IMR-90 (cell line): ENCODE data around the gene SFSWAP. TPM values are rescaled to one million over a fixed set of nuclear protein-coding genes. Genes with fewer than 3 reads are reported as not detected.

Experiments used
- ATAC-seq: fragments of 200-7000 bp; cut with Tn5 transposase; 2 replicates; pipeline ENCODE4 v1.9.1; 2020; ENCODE audit warnings: low read depth, mild to moderate bottlenecking, moderate library complexity
- BruUV-seq: library from RNA; stranded (reverse); fragments of 400-500 nt; replicated peaks from 2 replicates; lab custom pipeline; 2021; lab: Mats Ljungman, UMichigan
- CTCF ChIA-PET: fragments of 300-600 bp; formaldehyde crosslinking; extraction: SDS; loops from one replicate; lab custom pipeline; 2021; ENCODE audit warnings: antibody characterized with exemption; lab: Yijun Ruan, JAX
- POLR2A ChIA-PET: fragments of 300-600 bp; sonication (Branson Sonifier 250); formaldehyde crosslinking; loops from one replicate; lab custom pipeline; 2022; ENCODE audit warnings: antibody characterized with exemption; ENCODE audit not compliant: unreplicated experiment; lab: Charles Lee
- DNase-seq: peaks from one replicate; pipeline ENCODE4 v3.0.0; 2013
- H2AFZ ChIP-seq: replicated peaks from 2 replicates; pipeline ENCODE3; 2013; ENCODE audit warnings: low read length, mild to moderate bottlenecking; ENCODE audit not compliant: poor library complexity
- H2AK5ac ChIP-seq: 2 replicates; pipeline ENCODE4 v1.6.1; 2013; ENCODE audit warnings: low read depth, low read length, inconsistent platforms
- H2AK9ac ChIP-seq: replicated peaks from 2 replicates; pipeline ENCODE3; 2013; ENCODE audit warnings: mild to moderate bottlenecking, low read depth, low read length, moderate library complexity; ENCODE audit not compliant: poor library complexity
- H2BK120ac ChIP-seq: 2 replicates; pipeline ENCODE4 v1.6.1; 2013; ENCODE audit warnings: low read depth, low read length, inconsistent platforms
- H2BK15ac ChIP-seq: 3 replicates; pipeline ENCODE4 v1.6.1; 2013; ENCODE audit warnings: low read depth, low read length, inconsistent platforms
- H2BK20ac ChIP-seq: 2 replicates; pipeline ENCODE4 v1.6.1; 2013; ENCODE audit warnings: low read depth, mild to moderate bottlenecking, inconsistent platforms, low read length, moderate library complexity
- H2BK5ac ChIP-seq: 2 replicates; pipeline ENCODE4 v1.6.1; 2013; ENCODE audit warnings: mild to moderate bottlenecking, low read depth, low read length, inconsistent platforms; ENCODE audit not compliant: poor library complexity, severe bottlenecking
- H3K14ac ChIP-seq: replicated peaks from 2 replicates; pipeline ENCODE4 v1.6.1; 2013; ENCODE audit warnings: low read depth, low read length, inconsistent platforms
- H3K18ac ChIP-seq: 2 replicates; pipeline ENCODE4 v1.6.1; 2013; ENCODE audit warnings: low read depth, low read length, control low read depth
- H3K23ac ChIP-seq: 2 replicates; pipeline ENCODE4 v1.6.1; 2013; ENCODE audit warnings: low read depth, low read length, inconsistent platforms
- H3K27ac ChIP-seq: 2 replicates; pipeline ENCODE4 v1.5.1; 2013; ENCODE audit warnings: mild to moderate bottlenecking, control low read depth, low read length; ENCODE audit not compliant: insufficient read depth
- H3K27me3 ChIP-seq: 2 replicates; pipeline ENCODE4 v1.6.1; 2013; ENCODE audit warnings: low read length; ENCODE audit not compliant: control insufficient read depth, insufficient read depth
- H3K36me3 ChIP-seq: 2 replicates; pipeline ENCODE4 v1.6.1; 2013; ENCODE audit warnings: low read length, mixed read lengths; ENCODE audit not compliant: control insufficient read depth, insufficient read depth
- H3K4ac ChIP-seq: 2 replicates; pipeline ENCODE4 v1.6.1; 2013; ENCODE audit warnings: low read depth, low read length, inconsistent platforms
- H3K4me1 ChIP-seq: 2 replicates; pipeline ENCODE4 v1.6.1; 2013; ENCODE audit warnings: low read length, mixed read lengths; ENCODE audit not compliant: control insufficient read depth, insufficient read depth
- H3K4me2 ChIP-seq: 2 replicates; pipeline ENCODE4 v1.6.1; 2013; ENCODE audit warnings: low read depth, mild to moderate bottlenecking, control low read depth, low read length, moderate library complexity
- H3K4me3 ChIP-seq: 2 replicates; pipeline ENCODE4 v1.5.1; 2013; ENCODE audit warnings: low read depth, mild to moderate bottlenecking, control low read depth, low read length, moderate library complexity; ENCODE audit not compliant: insufficient read depth
- H3K56ac ChIP-seq: 2 replicates; pipeline ENCODE4 v1.6.1; 2013; ENCODE audit warnings: low read length, inconsistent platforms; ENCODE audit not compliant: insufficient read depth; ENCODE audit errors: extremely low read depth
- H3K79me1 ChIP-seq, 2 experiments: 2 replicates each; pipeline ENCODE4 v1.6.1; 2013; ENCODE audit warnings: low read length in 2 of 2, inconsistent platforms in 1 of 2, low read depth in 1 of 2
- H3K9ac ChIP-seq: 2 replicates; pipeline ENCODE4 v1.6.1; 2013; ENCODE audit warnings: low read depth, low read length, control low read depth
- H3K9me1 ChIP-seq: 2 replicates; pipeline ENCODE4 v1.6.1; 2013; ENCODE audit warnings: low read length, inconsistent platforms; ENCODE audit not compliant: insufficient read depth
- H3K9me3 ChIP-seq: 2 replicates; pipeline ENCODE4 v1.6.1; 2013; ENCODE audit warnings: low read length; ENCODE audit not compliant: control insufficient read depth, insufficient read depth
- H4K20me1 ChIP-seq: 2 replicates; pipeline ENCODE4 v1.6.1; 2013; ENCODE audit warnings: low read length, inconsistent platforms; ENCODE audit not compliant: insufficient read depth
- H4K5ac ChIP-seq: 2 replicates; pipeline ENCODE4 v1.6.1; 2013; ENCODE audit warnings: mild to moderate bottlenecking, low read depth, low read length, control low read depth
- H4K8ac ChIP-seq, 2 experiments: 2 replicates each; pipeline ENCODE4 v1.6.1; 2013; ENCODE audit warnings: low read depth in 2 of 2, low read length in 2 of 2, control low read depth in 1 of 2, inconsistent platforms in 1 of 2
- H4K91ac ChIP-seq: 2 replicates; pipeline ENCODE4 v1.6.1; 2013; ENCODE audit warnings: low read depth, low read length, inconsistent platforms; ENCODE audit not compliant: insufficient read depth
- BHLHE40 ChIP-seq: fragments of 150-350 bp; IDR thresholded peaks from 2 replicates; pipeline ENCODE4 v1.6.1; 2016; ENCODE audit warnings: mild to moderate bottlenecking, low read depth, low read length
- CEBPB ChIP-seq: IDR thresholded peaks from 2 replicates; pipeline ENCODE4 v1.6.1; 2012; ENCODE audit warnings: low read depth, low read length, improper control_type of control experiment
- CHD1 ChIP-seq: IDR thresholded peaks from 2 replicates; pipeline ENCODE4 v1.6.1; 2012; ENCODE audit warnings: low read depth, low read length, improper control_type of control experiment
- CTCF ChIP-seq: conservative IDR thresholded peaks from 2 replicates; pipeline ENCODE4 v1.5.1; 2012; ENCODE audit warnings: mild to moderate bottlenecking, low read depth, low read length, improper control_type of control experiment
- ELK1 ChIP-seq: fragments of 150-350 bp; IDR thresholded peaks from 2 replicates; pipeline ENCODE4 v1.6.1; 2016; ENCODE audit warnings: low read depth, mild to moderate bottlenecking, low read length, moderate library complexity, borderline replicate concordance
- FOS ChIP-seq: fragments of 150-350 bp; IDR thresholded peaks from 2 replicates; pipeline ENCODE4 v1.6.1; 2016; ENCODE audit warnings: low read depth, low read length
- MAFK ChIP-seq: IDR thresholded peaks from 2 replicates; pipeline ENCODE4 v1.6.1; 2012; ENCODE audit warnings: low read depth, low read length, improper control_type of control experiment
- MAZ ChIP-seq: IDR thresholded peaks from 2 replicates; pipeline ENCODE4 v1.6.1; 2012; ENCODE audit warnings: low read depth, mild to moderate bottlenecking, low read length, improper control_type of control experiment, moderate library complexity, borderline replicate concordance
- MXI1 ChIP-seq: IDR thresholded peaks from 2 replicates; pipeline ENCODE4 v1.6.1; 2012; ENCODE audit warnings: low read depth, mild to moderate bottlenecking, low read length, moderate library complexity, borderline replicate concordance
- NFE2L2 ChIP-seq: fragments of 150-350 bp; IDR thresholded peaks from 2 replicates; pipeline ENCODE4 v1.6.1; 2016; ENCODE audit warnings: low read depth, mild to moderate bottlenecking, low read length
- POLR2A ChIP-seq: IDR thresholded peaks from 2 replicates; pipeline ENCODE4 v1.6.1; 2012; ENCODE audit warnings: mild to moderate bottlenecking, low read depth, low read length
- RAD21 ChIP-seq: IDR thresholded peaks from 2 replicates; pipeline ENCODE4 v1.6.1; 2012; ENCODE audit warnings: low read length, improper control_type of control experiment
- RCOR1 ChIP-seq: IDR thresholded peaks from 2 replicates; pipeline ENCODE4 v1.6.1; 2012; ENCODE audit warnings: mild to moderate bottlenecking, low read length, improper control_type of control experiment; ENCODE audit not compliant: insufficient replicate concordance
- RFX5 ChIP-seq: IDR thresholded peaks from 2 replicates; pipeline ENCODE4 v1.8.0; 2012; ENCODE audit warnings: low read depth, mild to moderate bottlenecking, low read length, moderate library complexity
- SMC3 ChIP-seq: fragments of 150-350 bp; IDR thresholded peaks from 2 replicates; pipeline ENCODE4 v1.6.1; 2016; ENCODE audit warnings: low read depth, mild to moderate bottlenecking, antibody characterized with exemption, low read length, moderate library complexity
- USF2 ChIP-seq: fragments of 150-350 bp; IDR thresholded peaks from 2 replicates; pipeline ENCODE4 v1.6.1; 2017; ENCODE audit warnings: mild to moderate bottlenecking, antibody characterized with exemption, low read length, low read depth
- WGBS, 2 experiments: methylation state at CpG; one replicate each; pipeline versions ENCODE4 v1.1.5 to v1.1.7; 2013; ENCODE audit warnings: missing lambda C conversion rate in 2 of 2; ENCODE audit not compliant: insufficient read length in 1 of 2; ENCODE audit errors: extremely low coverage in 2 of 2; 5-methylcytosine and 5-hydroxymethylcytosine counted together
- dilution Hi-C: fragments of 300-500 bp; cut with HindIII; formaldehyde crosslinking; loops from one replicate; pipeline ENCODE4 v1.14.3; 2018; ENCODE audit warnings: low sequenced_read_pairs; ENCODE audit not compliant: unreplicated experiment
- in situ Hi-C: fragments of 300-500 bp; cut with MboI; formaldehyde crosslinking; loops from 3 replicates; pipeline ENCODE4 v1.14.3; 2019; ENCODE audit warnings: low sequenced_read_pairs, inconsistent platforms, mixed read lengths
- intact Hi-C: fragments of 100-400 bp; cut with micrococcal nuclease; formaldehyde crosslinking; loops from 2 replicates; pipeline ENCODE4 v1.10.0; 2022
- polyA plus RNA-seq, 3 experiments: library from polyadenylated mRNA; depleted of rRNA; stranded (reverse); fragments of >200 nt; gene quantifications; 2 replicates each; pipeline ENCODE4 v1.2.3, GENCODE V29; 2012; ENCODE audit warnings: low replicate concordance in 1 of 3
- total RNA-seq: library from RNA; depleted of rRNA; stranded (reverse); fragments of >200 nt; gene quantifications from 2 replicates; pipeline ENCODE4 v1.2.3, GENCODE V29; 2012

Gene SFSWAP
- total and polyA plus RNA-seq, 2 of the 4 experiments (the other 2 are of a cell fraction): 19.7 to 22.4 TPM

GRCh38 chr12:131723532-131723931 is 12.6 kb downstream of the SFSWAP start:
- BruUV-seq: no TSS peak
- ChIA-PET POLR2A (no interaction called here), CTCF (interaction anchor here (0.7 kb wide), 1 partner anchor 105 kb away, joined by 3 read pairs; no protein-coding TSS in a partner anchor)
- Histone ChIP-seq H3K4ac (no peak overlapping the region), H4K8ac (no peak overlapping the region), H3K9me1 (peaks cover 2% of the 10 kb centered on the region; the same call in 1 of the 2 replicates), H3K14ac (no peak overlapping the region), H3K27ac (no peak overlapping the region), H3K27me3 (no peaks in the 10 kb centered on the region), H3K23ac (no peak overlapping the region), H3K18ac (no peak overlapping the region), H3K79me1 (peaks cover 16 to 30% of the 10 kb centered on the region in 2 experiments), H3K4me1 (no peaks in the 10 kb centered on the region), H2BK20ac (no peak overlapping the region), H2BK15ac (no peak overlapping the region), H2AK9ac (no peak overlapping the region), H2AK5ac (no peak overlapping the region), H2BK5ac (no peak overlapping the region), H3K56ac (no peak overlapping the region), H4K91ac (no peak overlapping the region), H3K9ac (no peak overlapping the region), H3K4me2 (no peak overlapping the region), H3K4me3 (no peak overlapping the region), H2BK120ac (no peak overlapping the region), H3K36me3 (peaks cover 48% of the 10 kb centered on the region), H2AFZ (no peak overlapping the region), H3K9me3 (no peaks in the 10 kb centered on the region), H4K5ac (no peak overlapping the region), H4K20me1 (peaks cover 7% of the 10 kb centered on the region; the same call in 1 of the 2 replicates)
- intact Hi-C loops (no loop called here), in situ Hi-C loops (loop anchor here (25.0 kb wide), 1 partner anchor 911 kb away; no protein-coding TSS in a partner anchor), dilution Hi-C loops (no loop called here)
- DNase-seq (no peak), ATAC-seq (no peak)
- no peak for TF ChIP-seq POLR2A
- no peak for TF ChIP-seq SMC3
- TF ChIP-seq USF2: no peak
- TF ChIP-seq FOS: no peak
- no peak for TF ChIP-seq MAFK
- no peak for TF ChIP-seq MAZ
- no peak for TF ChIP-seq BHLHE40
- TF ChIP-seq CHD1: no peak
- TF ChIP-seq RCOR1: no peak
- no peak for TF ChIP-seq ELK1
- TF ChIP-seq MXI1: no peak
- TF ChIP-seq NFE2L2: no peak
- TF ChIP-seq CEBPB: no peak
- no peak for TF ChIP-seq CTCF
- TF ChIP-seq RAD21: no peak
- TF ChIP-seq RFX5: no peak
- WGBS, 2 experiments: no CpG with 5 or more reads among the region's 5 CpGs
